A549 (cell line): ENCODE measurements around the gene CCDC38.

Experiments
- BHLHE40 ChIP-seq: IDR thresholded peaks from 2 replicates; pipeline ENCODE4 v1.6.1; 2012; ENCODE audit warnings: low read depth, low read length, inconsistent platforms
- EHMT2 ChIP-seq: fragments of 200-600 bp; sonication (generic); IDR thresholded peaks from 2 replicates; pipeline ENCODE4 v1.6.1; 2016; ENCODE audit warnings: antibody characterized with exemption, low read depth, mild to moderate bottlenecking, moderate library complexity
- EP300 ChIP-seq, 2 experiments: fragments of >200 bp; sonication (Bioruptor Twin); formaldehyde crosslinking; IDR thresholded peaks; 2 replicates in 1 of 2; 3 replicates in 1 of 2; pipeline ENCODE4 v1.6.1; 2016 to 2017
- FOSL2 ChIP-seq, 2 experiments: fragments of 450-650 bp in 1 of 2; fragments of >200 bp in 1 of 2; sonication (Bioruptor Twin) in 1 of 2; formaldehyde crosslinking; IDR thresholded peaks; 2 replicates each; pipeline versions ENCODE4 v1.5.0 to v1.6.1; 2016 to 2020; ENCODE audit warnings: mild to moderate bottlenecking in 1 of 2, moderate library complexity in 1 of 2
- HDAC2 ChIP-seq: fragments of 200-600 bp; sonication (generic); IDR thresholded peaks from 2 replicates; pipeline ENCODE4 v1.6.1; 2016
- HEYL ChIP-seq: fragments of 250-450 bp; sonication (Bioruptor Pico); IDR thresholded peaks from 2 replicates; pipeline ENCODE4 v1.8.0; 2021; ENCODE audit warnings: mild to moderate bottlenecking, moderate library complexity
- JUNB ChIP-seq: fragments of >200 bp; sonication (Bioruptor Twin); formaldehyde crosslinking; IDR thresholded peaks from 2 replicates; pipeline ENCODE4 v1.6.1; 2016
- MAZ ChIP-seq: fragments of 150-350 bp; IDR thresholded peaks from 2 replicates; pipeline ENCODE4 v1.6.1; 2014; ENCODE audit warnings: antibody characterized with exemption, low read depth, low read length, borderline replicate concordance
- POLR2A ChIP-seq: IDR thresholded peaks from 2 replicates; pipeline ENCODE4 v1.6.1; 2012; ENCODE audit warnings: mild to moderate bottlenecking, low read length
- RAD21 ChIP-seq, 2 experiments: fragments of >200 bp in 1 of 2; sonication (Bioruptor Twin) in 1 of 2; formaldehyde crosslinking in 1 of 2; IDR thresholded peaks in 1 of 2; conservative IDR thresholded peaks in 1 of 2; 2 replicates in 1 of 2; 3 replicates in 1 of 2; pipeline ENCODE4 v1.6.1; 2012 to 2018; ENCODE audit warnings: inconsistent platforms in 1 of 2
- RCOR1 ChIP-seq: fragments of 150-350 bp; IDR thresholded peaks from 2 replicates; pipeline ENCODE4 v1.6.1; 2014; ENCODE audit warnings: antibody characterized with exemption, low read length, low read depth
- TF ChIP-seq, protein P1 (sequence below): fragments of >200 bp; sonication (Bioruptor Twin); formaldehyde crosslinking; IDR thresholded peaks from 3 replicates; pipeline ENCODE4 v1.5.1; 2016
- TF ChIP-seq, protein P2 (sequence below): IDR thresholded peaks from 2 replicates; pipeline ENCODE4 v1.6.1; 2012
- TF ChIP-seq, protein P3 (sequence below): fragments of 450-650 bp; IDR thresholded peaks from 2 replicates; pipeline ENCODE4 v1.6.1; 2014; ENCODE audit warnings: antibody characterized with exemption

DNA sequence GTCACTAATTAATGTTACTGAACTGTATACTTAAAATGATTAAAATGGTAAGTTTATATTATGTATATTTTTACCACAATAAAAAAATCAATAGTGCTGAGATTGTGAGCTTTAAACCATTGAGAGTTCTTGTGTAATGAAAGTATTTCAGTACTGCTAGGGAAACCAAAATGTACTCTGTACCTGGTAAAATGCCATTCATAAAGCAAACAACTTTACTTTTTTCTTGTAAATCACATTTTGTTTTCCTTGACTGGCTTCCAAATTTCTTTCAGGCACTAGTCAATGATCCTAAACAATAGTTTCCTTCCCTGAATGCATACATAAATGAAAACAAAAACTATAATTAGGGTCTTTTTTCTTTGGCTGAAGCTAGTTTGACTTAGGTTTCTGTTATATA is 113.0 kb downstream of the CCDC38 start:
- TF ChIP-seq, protein P1, sequence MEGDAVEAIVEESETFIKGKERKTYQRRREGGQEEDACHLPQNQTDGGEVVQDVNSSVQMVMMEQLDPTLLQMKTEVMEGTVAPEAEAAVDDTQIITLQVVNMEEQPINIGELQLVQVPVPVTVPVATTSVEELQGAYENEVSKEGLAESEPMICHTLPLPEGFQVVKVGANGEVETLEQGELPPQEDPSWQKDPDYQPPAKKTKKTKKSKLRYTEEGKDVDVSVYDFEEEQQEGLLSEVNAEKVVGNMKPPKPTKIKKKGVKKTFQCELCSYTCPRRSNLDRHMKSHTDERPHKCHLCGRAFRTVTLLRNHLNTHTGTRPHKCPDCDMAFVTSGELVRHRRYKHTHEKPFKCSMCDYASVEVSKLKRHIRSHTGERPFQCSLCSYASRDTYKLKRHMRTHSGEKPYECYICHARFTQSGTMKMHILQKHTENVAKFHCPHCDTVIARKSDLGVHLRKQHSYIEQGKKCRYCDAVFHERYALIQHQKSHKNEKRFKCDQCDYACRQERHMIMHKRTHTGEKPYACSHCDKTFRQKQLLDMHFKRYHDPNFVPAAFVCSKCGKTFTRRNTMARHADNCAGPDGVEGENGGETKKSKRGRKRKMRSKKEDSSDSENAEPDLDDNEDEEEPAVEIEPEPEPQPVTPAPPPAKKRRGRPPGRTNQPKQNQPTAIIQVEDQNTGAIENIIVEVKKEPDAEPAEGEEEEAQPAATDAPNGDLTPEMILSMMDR: no peak
- TF ChIP-seq RCOR1: no peak
- TF ChIP-seq HDAC2: no peak
- TF ChIP-seq POLR2A: no peak
- no peak for TF ChIP-seq RAD21 (conservative IDR thresholded peaks at IDR 0.05 in 1 of 2, IDR thresholded peaks at IDR 0.05 in 1 of 2)
- no peak for TF ChIP-seq EHMT2
- TF ChIP-seq, protein P2, sequence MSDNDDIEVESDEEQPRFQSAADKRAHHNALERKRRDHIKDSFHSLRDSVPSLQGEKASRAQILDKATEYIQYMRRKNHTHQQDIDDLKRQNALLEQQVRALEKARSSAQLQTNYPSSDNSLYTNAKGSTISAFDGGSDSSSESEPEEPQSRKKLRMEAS: no peak
- no peak for TF ChIP-seq HEYL (CRISPR knock-in tag)
- no peak for TF ChIP-seq FOSL2 (IDR thresholded peaks at IDR 0.05)
- TF ChIP-seq FOSL2 (CRISPR knock-in tag; IDR thresholded peaks at IDR 0.05): no peak
- no peak for TF ChIP-seq EP300 (IDR thresholded peaks at IDR 0.05)
- TF ChIP-seq MAZ: no peak
- TF ChIP-seq, protein P3, sequence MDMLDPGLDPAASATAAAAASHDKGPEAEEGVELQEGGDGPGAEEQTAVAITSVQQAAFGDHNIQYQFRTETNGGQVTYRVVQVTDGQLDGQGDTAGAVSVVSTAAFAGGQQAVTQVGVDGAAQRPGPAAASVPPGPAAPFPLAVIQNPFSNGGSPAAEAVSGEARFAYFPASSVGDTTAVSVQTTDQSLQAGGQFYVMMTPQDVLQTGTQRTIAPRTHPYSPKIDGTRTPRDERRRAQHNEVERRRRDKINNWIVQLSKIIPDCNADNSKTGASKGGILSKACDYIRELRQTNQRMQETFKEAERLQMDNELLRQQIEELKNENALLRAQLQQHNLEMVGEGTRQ: no peak
- TF ChIP-seq BHLHE40: no peak
- no peak for TF ChIP-seq JUNB
